Measurements from ENCODE around the gene ZNF333. TPM values are rescaled to one million over a fixed set of nuclear protein-coding genes. Genes with fewer than 3 reads are reported as not detected.

Gene ZNF333
- total and polyA plus RNA-seq, 2 donors from 2014 or later: 4.1 to 20.8 TPM

- intact Hi-C loops (cut with DNase I): no loop called here
- no peak for TF ChIP-seq CTCF (IDR thresholded peaks at IDR 0.05; ENCODE audit: borderline replicate concordance, extremely low read depth, insufficient read depth)
- Histone ChIP-seq H3K36me3 (ENCODE audit: control insufficient read depth in 2 of 3, insufficient read depth in 3 of 3, low read length in 3 of 3) (peaks cover 11 to 58% (median 33%) of the 10 kb centered on the region in 3 donors), H3K9me3 (ENCODE audit: control insufficient read depth in 2 of 3, insufficient read depth in 1 of 3, low read length in 3 of 3) (no peaks in the 10 kb centered on the region), H3K4me3 (ENCODE audit: low read length in 3 of 3) (no peak overlapping the region), H3K4me1 (ENCODE audit: control insufficient read depth in 2 of 3, insufficient read depth in 2 of 3, low read depth in 1 of 3, low read length in 3 of 3) (no peaks in the 10 kb centered on the region), H3K27ac (ENCODE audit: low read depth in 2 of 2, low read length in 2 of 2) (no peak overlapping the region), H3K9ac (ENCODE audit: low read length in 3 of 3) (no peak overlapping the region), H3K27me3 (ENCODE audit: control insufficient read depth, insufficient read depth, low read length) (no peaks in the 10 kb centered on the region)
- DNase-seq: no peak
- no peak for FAIRE-seq
Observed at GRCh38 chr19:14700711-14701375, 11.0 kb downstream of the ZNF333 start.

GRCh38 chr19:14703833-14704232 lies 14.0 kb downstream of the ZNF333 start:
- FAIRE-seq: no peak
- H3K36me3 ChIP-seq (ENCODE audit: control insufficient read depth in 2 of 3, insufficient read depth in 3 of 3, low read length in 3 of 3): peaks cover 6 to 58% (median 48%) of the 10 kb centered on the region in 3 donors
- no peak for DNase-seq
- no peaks in the 10 kb centered on the region for H3K4me1 ChIP-seq (ENCODE audit: control insufficient read depth in 2 of 3, insufficient read depth in 2 of 3, low read depth in 1 of 3, low read length in 3 of 3)
- H3K9me3 ChIP-seq (ENCODE audit: control insufficient read depth in 2 of 3, insufficient read depth in 1 of 3, low read length in 3 of 3): no peaks in the 10 kb centered on the region
- H3K9ac ChIP-seq (ENCODE audit: low read length in 3 of 3): no peak overlapping the region
- no peak overlapping the region for H3K4me3 ChIP-seq (ENCODE audit: low read length in 3 of 3)
- no peak for TF ChIP-seq CTCF (IDR thresholded peaks at IDR 0.05; ENCODE audit: borderline replicate concordance, extremely low read depth, insufficient read depth)
- no peaks in the 10 kb centered on the region for H3K27me3 ChIP-seq (ENCODE audit: control insufficient read depth, insufficient read depth, low read length)
- H3K27ac ChIP-seq (ENCODE audit: low read depth in 2 of 2, low read length in 2 of 2): no peak overlapping the region
- intact Hi-C loops (cut with DNase I): no loop called here

GRCh38 chr19:14704450-14704849 lies 14.6 kb downstream of the ZNF333 start:
- DNase-seq (no peak), FAIRE-seq (no peak)
- Histone ChIP-seq H3K27ac (ENCODE audit: low read depth in 2 of 2, low read length in 2 of 2) (no peak overlapping the region), H3K27me3 (ENCODE audit: control insufficient read depth, insufficient read depth, low read length) (no peaks in the 10 kb centered on the region), H3K9me3 (ENCODE audit: control insufficient read depth in 2 of 3, insufficient read depth in 1 of 3, low read length in 3 of 3) (no peaks in the 10 kb centered on the region), H3K4me3 (ENCODE audit: low read length in 3 of 3) (no peak overlapping the region), H3K36me3 (ENCODE audit: control insufficient read depth in 2 of 3, insufficient read depth in 3 of 3, low read length in 3 of 3) (peaks cover 6 to 56% (median 46%) of the 10 kb centered on the region in 3 donors), H3K9ac (ENCODE audit: low read length in 3 of 3) (no peak overlapping the region), H3K4me1 (ENCODE audit: control insufficient read depth in 2 of 3, insufficient read depth in 2 of 3, low read depth in 1 of 3, low read length in 3 of 3) (no peaks in the 10 kb centered on the region)
- intact Hi-C loops (cut with DNase I): no loop called here
- no peak for TF ChIP-seq CTCF (IDR thresholded peaks at IDR 0.05; ENCODE audit: borderline replicate concordance, extremely low read depth, insufficient read depth)
